GM12872 (cell line): Measurements from ENCODE around the gene DVL1.

Experiments
- CTCF ChIP-seq: IDR thresholded peaks from 3 replicates; pipeline ENCODE4 v1.5.1; 2011; ENCODE audit warnings: low read depth, mild to moderate bottlenecking, low read length, moderate library complexity; ENCODE audit not compliant: insufficient read depth

Gene DVL1

GRCh38 chr1:1330366-1331067 is 18.7 kb downstream of the DVL1 start:
- TF ChIP-seq CTCF: no peak

GRCh38 chr1:1329304-1330210 is 19.7 kb downstream of the DVL1 start:
- TF ChIP-seq CTCF: no peak

GRCh38 chr1:1328254-1328653 is 21.0 kb downstream of the DVL1 start:
- TF ChIP-seq CTCF: no peak

- no peak for TF ChIP-seq CTCF
These were observed 21.9 kb downstream of the DVL1 start for GRCh38 chr1:1327291-1327690.

- no peak for TF ChIP-seq CTCF
These were observed 23.1 kb downstream of the DVL1 start for GRCh38 chr1:1326075-1326605.

GRCh38 chr1:1325288-1326074 is 23.7 kb downstream of the DVL1 start:
- TF ChIP-seq CTCF: no peak
